Measurements from ENCODE around the gene ACTN4. TPM values are rescaled to one million over a fixed set of nuclear protein-coding genes. Genes with fewer than 3 reads are reported as not detected.
"Not testable (repeated sequence)": the region's sequence is repeated elsewhere in the genome, so short reads cannot be mapped to it uniquely, and the experiment has no call there.

Gene ACTN4
- total and polyA plus RNA-seq, 2 donors (not counting 3 experiments of a cell fraction or from before 2014, with no cell fraction given): 313 to 748 TPM

DNA sequence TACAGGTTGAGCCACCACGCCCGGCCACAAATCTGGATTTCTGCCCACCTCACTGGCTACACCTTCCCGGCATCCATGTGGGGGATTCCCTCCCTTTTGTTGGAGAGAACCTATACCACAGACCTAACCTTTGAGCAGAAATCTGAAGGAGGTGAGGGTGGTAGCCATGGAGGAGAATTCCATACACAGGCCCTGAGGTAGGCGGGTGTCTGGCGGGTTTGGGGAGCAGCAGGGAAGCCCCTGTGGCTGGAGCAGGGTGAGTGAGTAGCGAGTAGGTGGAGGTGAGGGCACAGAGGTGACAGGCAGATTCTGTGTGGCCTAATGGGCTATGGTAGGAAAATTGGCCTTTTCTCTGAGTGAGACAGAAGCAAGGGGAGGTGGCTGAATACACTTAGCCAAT, 17.9 kb upstream of the ACTN4 start:
- ChIA-PET POLR2A (interaction anchor here (0.7 kb wide), 1 partner anchor 127 kb away, joined by 3 read pairs; no protein-coding TSS in a partner anchor), CTCF (no interaction called here)
- Histone ChIP-seq H3K4me1 (ENCODE audit: control insufficient read depth, extremely low read depth, insufficient read depth, low read length) (no peaks in the 10 kb centered on the region), H3K4me3 (replicated peaks in 1 of 3; ENCODE audit: insufficient read depth in 1 of 3, low read depth in 1 of 3, low read length in 3 of 3) (no peak overlapping the region), H3K9me1 (replicated peaks; ENCODE audit: control insufficient read depth, extremely low read depth, insufficient read depth, low read length) (no peaks in the 10 kb centered on the region), H4K20me1 (replicated peaks; ENCODE audit: control insufficient read depth, extremely low read depth, insufficient read depth, low read length) (no peaks in the 10 kb centered on the region), H3K27me3 (ENCODE audit: control insufficient read depth in 2 of 2, insufficient read depth in 2 of 2, low read length in 2 of 2) (no peaks in the 10 kb centered on the region), H3K79me2 (ENCODE audit: control insufficient read depth, insufficient read depth, low read length) (no peaks in the 10 kb centered on the region), H2AFZ (ENCODE audit: low read depth, low read length) (no peak overlapping the region), H3K36me3 (ENCODE audit: control insufficient read depth in 2 of 2, extremely low read depth in 1 of 2, insufficient read depth in 2 of 2, low read length in 2 of 2) (peaks cover 14 to 27% of the 10 kb centered on the region in 2 experiments), H3K27ac (ENCODE audit: insufficient read depth, low read depth, low read length) (no peak overlapping the region), H3K9me3 (replicated peaks; ENCODE audit: control insufficient read depth, insufficient read depth, low read length) (no peaks in the 10 kb centered on the region), H3K4me2 (ENCODE audit: insufficient read depth, low read length) (no peak overlapping the region), H3K9ac (replicated peaks; ENCODE audit: extremely low read depth, insufficient read depth, low read length) (no peak overlapping the region)
- BruUV-seq (replicated peaks): no TSS peak
- TF ChIP-seq JUN (IDR thresholded peaks at IDR 0.05; ENCODE audit: borderline replicate concordance, insufficient read depth, insufficient read length, low read depth): no peak
- no peak for TF ChIP-seq GATA2 (IDR thresholded peaks at IDR 0.05; ENCODE audit: insufficient read depth, insufficient read length, low read depth, low read length)
- TF ChIP-seq, protein P1, sequence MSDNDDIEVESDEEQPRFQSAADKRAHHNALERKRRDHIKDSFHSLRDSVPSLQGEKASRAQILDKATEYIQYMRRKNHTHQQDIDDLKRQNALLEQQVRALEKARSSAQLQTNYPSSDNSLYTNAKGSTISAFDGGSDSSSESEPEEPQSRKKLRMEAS (IDR thresholded peaks at IDR 0.05; ENCODE audit: insufficient read depth, insufficient read length): no peak
- no peak for TF ChIP-seq FOS (IDR thresholded peaks at IDR 0.05; ENCODE audit: borderline replicate concordance, insufficient read depth, low read length)
- dilution Hi-C loops (cut with MboI; ENCODE audit: extremely low pct_ligation_motif_present, low sequenced_read_pairs): no loop called here
- intact Hi-C loops (cut with micrococcal nuclease): no loop called here
- DNase-seq (ENCODE audit: low read depth, low spot score) (no peak), FAIRE-seq (no peak)

DNA sequence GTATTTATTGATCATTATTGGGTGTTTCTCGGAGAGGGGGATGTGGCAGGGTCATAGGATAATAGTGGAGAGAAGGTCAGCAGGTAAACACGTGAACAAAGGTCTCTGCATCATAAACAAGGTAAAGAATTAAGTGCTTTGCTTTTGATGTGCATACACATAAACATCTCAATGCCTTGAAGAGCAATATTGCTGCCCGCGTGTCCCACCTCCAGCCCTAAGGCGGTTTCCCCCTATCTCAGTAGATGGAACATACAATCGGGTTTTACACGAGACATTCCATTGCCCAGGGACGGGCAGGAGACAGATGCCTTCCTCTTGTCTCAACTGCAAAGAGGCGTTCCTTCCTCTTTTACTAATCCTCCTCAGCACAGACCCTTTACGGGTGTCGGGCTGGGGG, 16.1 kb upstream of the ACTN4 start:
- H3K79me2 ChIP-seq (ENCODE audit: control insufficient read depth, insufficient read depth, low read length); CTCF ChIA-PET; dilution Hi-C loops (cut with MboI; ENCODE audit: extremely low pct_ligation_motif_present, low sequenced_read_pairs); H3K4me1 ChIP-seq (ENCODE audit: control insufficient read depth, extremely low read depth, insufficient read depth, low read length); H3K9ac ChIP-seq (replicated peaks; ENCODE audit: extremely low read depth, insufficient read depth, low read length); DNase-seq (ENCODE audit: low read depth, low spot score); POLR2A ChIA-PET; H3K27me3 ChIP-seq (ENCODE audit: control insufficient read depth in 2 of 2, insufficient read depth in 2 of 2, low read length in 2 of 2); BruUV-seq (replicated peaks); H3K27ac ChIP-seq (ENCODE audit: insufficient read depth, low read depth, low read length); H2AFZ ChIP-seq (ENCODE audit: low read depth, low read length); H3K9me1 ChIP-seq (replicated peaks; ENCODE audit: control insufficient read depth, extremely low read depth, insufficient read depth, low read length); H4K20me1 ChIP-seq (replicated peaks; ENCODE audit: control insufficient read depth, extremely low read depth, insufficient read depth, low read length); FAIRE-seq; H3K4me3 ChIP-seq (replicated peaks in 1 of 3; ENCODE audit: insufficient read depth in 1 of 3, low read depth in 1 of 3, low read length in 3 of 3); H3K4me2 ChIP-seq (ENCODE audit: insufficient read depth, low read length); H3K9me3 ChIP-seq (replicated peaks; ENCODE audit: control insufficient read depth, insufficient read depth, low read length): not testable (repeated sequence)
- H3K36me3 ChIP-seq (ENCODE audit: control insufficient read depth in 2 of 2, extremely low read depth in 1 of 2, insufficient read depth in 2 of 2, low read length in 2 of 2): peaks cover 11 to 26% of the 10 kb centered on the region in 2 experiments
- intact Hi-C loops (cut with micrococcal nuclease): loop anchor here (10.0 kb wide), 1 partner anchor 396 kb away; no protein-coding TSS in a partner anchor

DNA sequence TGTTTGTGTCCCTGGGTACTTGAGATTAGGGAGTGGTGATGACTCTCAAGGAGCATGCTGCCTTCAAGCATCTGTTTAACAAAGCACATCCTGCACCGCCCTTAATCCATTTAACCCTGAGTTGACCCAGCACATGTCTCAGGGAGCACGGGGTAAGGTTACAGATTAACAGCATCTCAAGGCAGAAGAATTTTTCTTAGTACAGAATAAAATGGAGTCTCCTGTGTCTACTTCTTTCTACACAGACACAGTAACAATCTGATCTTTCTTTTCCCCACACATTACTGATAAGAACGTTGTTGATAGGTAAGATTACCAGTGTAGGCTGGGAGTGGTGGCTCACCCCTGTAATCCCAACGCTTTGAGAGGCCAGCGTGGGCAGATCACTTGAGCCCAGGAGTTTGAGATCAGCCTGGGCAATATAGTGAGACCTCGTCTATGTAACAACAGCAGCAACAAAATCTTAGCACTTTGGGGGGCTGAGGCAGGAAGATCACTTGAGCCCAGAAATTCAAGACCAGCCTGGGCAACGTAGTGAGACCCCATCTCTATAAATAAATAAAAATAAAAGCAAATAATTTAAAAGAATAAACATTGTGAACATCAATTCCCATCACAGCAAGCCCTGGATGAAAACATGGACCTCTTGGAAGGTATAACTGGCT, 15.5 kb upstream of the ACTN4 start:
- H2AFZ ChIP-seq (ENCODE audit: low read depth, low read length); H3K27ac ChIP-seq (ENCODE audit: insufficient read depth, low read depth, low read length); H3K4me1 ChIP-seq (ENCODE audit: control insufficient read depth, extremely low read depth, insufficient read depth, low read length); dilution Hi-C loops (cut with MboI; ENCODE audit: extremely low pct_ligation_motif_present, low sequenced_read_pairs); H3K4me3 ChIP-seq (replicated peaks in 1 of 3; ENCODE audit: insufficient read depth in 1 of 3, low read depth in 1 of 3, low read length in 3 of 3); H3K9me3 ChIP-seq (replicated peaks; ENCODE audit: control insufficient read depth, insufficient read depth, low read length); H3K27me3 ChIP-seq (ENCODE audit: control insufficient read depth in 2 of 2, insufficient read depth in 2 of 2, low read length in 2 of 2); H3K4me2 ChIP-seq (ENCODE audit: insufficient read depth, low read length); DNase-seq (ENCODE audit: low read depth, low spot score); H3K9ac ChIP-seq (replicated peaks; ENCODE audit: extremely low read depth, insufficient read depth, low read length); POLR2A ChIA-PET; H3K9me1 ChIP-seq (replicated peaks; ENCODE audit: control insufficient read depth, extremely low read depth, insufficient read depth, low read length); H3K79me2 ChIP-seq (ENCODE audit: control insufficient read depth, insufficient read depth, low read length); CTCF ChIA-PET; FAIRE-seq; BruUV-seq (replicated peaks); H4K20me1 ChIP-seq (replicated peaks; ENCODE audit: control insufficient read depth, extremely low read depth, insufficient read depth, low read length): not testable (repeated sequence)
- intact Hi-C loops (cut with micrococcal nuclease): loop anchor here (10.0 kb wide), 1 partner anchor 397 kb away; no protein-coding TSS in a partner anchor
- peaks cover 9 to 24% of the 10 kb centered on the region in 2 experiments for H3K36me3 ChIP-seq (ENCODE audit: control insufficient read depth in 2 of 2, extremely low read depth in 1 of 2, insufficient read depth in 2 of 2, low read length in 2 of 2)
